HG02642 (cell line): Measurements from ENCODE around the gene CCL8.

ENCODE experiments used
- ATAC-seq: cut with Tn5 transposase; IDR thresholded peaks from one replicate; pipeline ENCODE4 v1.9.1; 2021; ENCODE audit warnings: mild to moderate bottlenecking; ENCODE audit not compliant: unreplicated experiment, poor library complexity

Gene CCL8

GRCh38 chr17:34365340-34365739 lies 46.1 kb downstream of the CCL8 start:
- ATAC-seq = no peak

DNA sequence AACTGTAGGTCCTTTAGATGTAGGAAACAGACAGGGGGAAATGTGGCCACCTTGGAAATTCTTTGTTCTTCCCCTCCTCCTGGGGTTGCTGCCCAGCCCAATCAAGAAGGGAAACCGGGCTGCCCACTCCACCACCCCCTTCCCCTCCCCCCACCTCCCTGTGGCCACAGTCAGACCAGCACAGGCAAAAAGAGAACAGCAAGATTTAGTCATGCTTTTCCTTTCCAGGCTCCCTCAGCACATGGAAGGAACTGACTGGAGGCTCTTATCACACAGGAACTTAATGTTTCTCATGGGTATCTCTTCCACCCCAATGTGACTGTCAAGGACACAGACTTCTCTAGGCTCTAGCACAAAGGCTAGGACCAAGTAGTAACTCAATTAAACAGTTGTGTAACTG lies 46.8 kb downstream of the CCL8 start:
- ATAC-seq = no peak

- no peak for ATAC-seq
Measured at GRCh38 chr17:34366529-34367107, 47.4 kb downstream of the CCL8 start.

DNA sequence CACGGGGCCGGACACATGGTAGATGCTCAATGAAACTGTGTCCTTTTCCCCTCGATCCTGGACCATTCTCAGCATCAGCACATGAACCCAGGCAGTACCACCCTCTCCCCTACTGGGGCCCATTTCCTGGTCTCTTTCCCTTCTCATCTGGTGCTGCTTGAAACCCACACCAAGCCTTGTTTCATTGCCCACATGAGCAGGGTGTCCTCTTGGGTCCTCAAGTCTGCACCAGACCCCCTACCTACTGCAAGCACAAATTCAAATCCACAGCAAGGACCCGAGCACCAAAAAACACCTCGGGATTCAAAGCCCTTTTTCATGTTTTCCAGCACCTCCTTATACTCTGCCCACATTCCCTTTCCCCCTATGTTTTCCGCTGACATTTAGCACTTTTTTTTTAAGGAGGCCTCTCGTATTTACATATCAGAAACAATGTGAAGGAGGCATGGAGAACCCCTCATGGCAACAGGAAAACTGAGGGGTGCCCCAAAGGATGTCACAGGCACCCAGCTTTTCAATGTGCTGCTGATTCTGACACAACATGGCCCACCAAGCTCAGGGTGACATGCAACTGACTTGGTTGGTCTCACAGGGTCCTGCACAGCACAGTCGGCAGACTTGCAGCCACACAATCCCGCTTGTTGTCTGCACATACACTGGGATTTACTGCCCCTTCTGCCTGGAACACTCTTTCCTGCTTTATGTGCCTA lies 48.4 kb downstream of the CCL8 start:
- no peak for ATAC-seq

DNA sequence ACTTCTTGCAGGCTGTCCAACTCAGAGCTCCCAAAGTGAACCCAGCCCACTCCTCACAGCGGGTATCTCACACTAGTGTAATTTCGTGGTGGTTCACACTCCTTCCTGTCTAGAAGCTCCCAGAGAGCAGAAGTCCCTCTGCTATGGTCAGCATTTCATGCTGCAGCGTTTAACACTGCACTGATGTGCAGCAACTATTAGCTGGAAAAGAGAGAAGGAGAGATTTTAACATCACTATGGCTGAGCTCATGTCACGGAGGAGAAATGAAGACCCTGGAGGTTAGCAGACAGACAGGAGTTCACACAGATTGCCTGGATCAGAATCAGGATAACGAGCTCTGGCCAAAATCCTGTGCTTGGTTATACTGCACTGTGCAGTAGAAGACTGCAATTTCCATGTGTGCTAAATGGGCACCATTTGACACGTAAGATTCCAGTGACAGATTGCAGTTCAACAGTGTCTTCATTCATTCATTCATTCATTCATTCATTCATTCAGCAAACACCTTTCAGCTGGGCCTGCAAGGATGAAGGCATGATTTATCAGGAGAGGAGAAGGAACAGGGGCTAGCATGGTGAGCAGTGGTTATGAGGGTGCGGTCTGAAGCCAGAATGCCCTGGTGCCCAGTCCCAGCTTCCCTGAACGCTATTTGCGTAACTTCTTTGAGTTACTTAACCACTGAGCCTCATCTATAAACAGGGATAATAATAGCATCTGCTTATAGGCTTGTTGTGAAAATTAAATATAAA lies 49.1 kb downstream of the CCL8 start:
- ATAC-seq = no peak

GRCh38 chr17:34368946-34369500 lies 49.8 kb downstream of the CCL8 start:
- ATAC-seq = no peak

DNA sequence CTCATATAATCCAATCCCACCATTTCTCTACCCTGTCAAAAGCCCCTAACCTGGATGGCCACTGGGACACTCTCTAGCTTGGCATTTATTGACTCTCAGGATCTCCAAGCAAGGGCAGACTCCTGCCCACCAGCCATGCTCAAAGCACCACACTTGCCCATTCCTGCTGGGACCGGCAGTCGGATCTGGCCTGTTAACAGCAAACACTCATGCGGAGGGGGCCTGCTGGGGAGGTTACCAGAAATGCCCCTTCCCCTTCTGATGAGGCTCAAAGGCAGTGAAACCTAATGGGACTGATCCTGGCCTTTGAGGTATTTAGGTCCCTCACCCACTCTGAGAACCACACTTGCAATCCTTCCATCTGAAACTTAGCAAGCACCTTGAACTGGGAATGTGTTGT lies 50.3 kb downstream of the CCL8 start:
- ATAC-seq = no peak

- no peak for ATAC-seq
Measured at GRCh38 chr17:34370376-34370996, 51.3 kb downstream of the CCL8 start.

DNA sequence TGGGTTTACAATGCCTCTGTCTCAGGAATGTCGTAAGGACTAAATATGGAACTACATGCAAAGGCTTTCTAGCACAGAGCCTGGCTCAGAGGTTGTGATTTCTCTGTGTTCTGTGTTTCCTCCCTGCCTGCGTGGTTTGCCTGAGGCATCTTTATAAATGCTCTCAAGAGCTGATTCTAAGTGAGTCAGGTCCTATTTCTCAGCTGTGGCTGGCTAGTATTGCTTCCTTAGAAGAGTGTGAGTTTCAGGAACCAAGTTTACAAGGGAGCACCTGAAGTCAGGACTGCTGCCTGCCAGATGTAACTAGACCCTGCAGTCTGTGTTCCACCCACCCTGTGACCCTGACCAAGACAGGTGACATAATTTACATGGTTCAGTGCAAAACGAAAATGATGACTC lies 51.8 kb downstream of the CCL8 start:
- ATAC-seq = peak; percentile 69
